RWPE1 (cell line): ENCODE data around the gene RGL4.
"Not testable (repeated sequence)": the region's sequence is repeated elsewhere in the genome, so short reads cannot be mapped to it uniquely, and the experiment has no call there.

Experiments used
- CTCF ChIA-PET: fragments of 350-600 bp; sonication (Branson Sonifier 250); formaldehyde crosslinking; extraction: SDS; loops from one replicate; lab custom pipeline; 2021; lab: Yijun Ruan, JAX
- POLR2A ChIA-PET: fragments of 400-600 bp; formaldehyde crosslinking; extraction: SDS; loops from one replicate; lab custom pipeline; 2020; ENCODE audit warnings: antibody characterized with exemption; ENCODE audit not compliant: low non-redundant PET; lab: Yijun Ruan, JAX
- DNase-seq: peaks from one replicate; pipeline ENCODE4 v3.0.0; 2012; ENCODE audit warnings: low spot score
- H3K27ac ChIP-seq: fragments of 450-650 bp; 2 replicates; pipeline ENCODE4 v1.5.1; 2017
- CTCF ChIP-seq: fragments of 450-650 bp; conservative IDR thresholded peaks from 2 replicates; pipeline ENCODE4 v1.5.1; 2017; ENCODE audit warnings: low read depth, mild to moderate bottlenecking

The RGL4 gene

DNA sequence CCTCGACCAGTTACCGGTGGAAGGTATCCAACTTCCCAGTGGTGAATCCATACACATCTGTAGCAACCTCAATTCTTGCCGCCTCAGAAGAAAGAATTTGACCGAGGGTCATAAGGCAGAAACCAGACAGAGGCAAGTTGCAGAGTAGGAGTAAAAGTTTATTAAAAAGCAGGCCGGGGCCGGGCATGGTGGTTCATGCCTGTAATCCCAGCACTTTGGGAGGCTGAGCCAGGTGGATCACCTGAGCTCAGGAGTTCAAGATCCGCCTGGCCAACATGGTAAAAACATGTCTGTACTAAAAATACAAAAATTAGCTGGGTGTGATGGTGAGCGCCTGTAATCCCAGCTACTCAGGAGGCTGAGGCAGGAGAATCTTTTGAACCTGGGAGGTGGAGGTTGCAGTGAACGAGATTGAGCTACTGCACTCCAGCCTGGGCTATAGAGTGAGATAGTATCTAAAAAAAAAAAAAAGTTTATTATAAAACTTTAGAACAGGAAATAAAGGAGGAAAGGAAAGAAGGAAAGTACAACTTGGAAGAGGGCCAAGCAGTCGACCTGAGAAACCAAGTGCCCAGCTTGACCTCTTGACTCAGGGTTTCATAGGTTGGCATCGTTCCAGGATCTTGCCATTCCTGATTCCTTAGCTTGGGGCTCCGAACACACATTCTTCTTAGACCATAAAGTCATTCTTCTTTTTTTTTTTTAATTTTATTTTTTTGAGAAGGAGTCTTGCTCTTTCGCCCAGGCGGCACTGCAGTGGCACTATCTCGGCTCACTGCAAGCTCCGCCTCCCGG lies 27.8 kb downstream of the RGL4 start:
- POLR2A ChIA-PET = no interaction called here
- CTCF ChIA-PET = no interaction called here
- no peak for TF ChIP-seq CTCF
- H3K27ac ChIP-seq = no peak overlapping the region
- no peak for DNase-seq

DNA sequence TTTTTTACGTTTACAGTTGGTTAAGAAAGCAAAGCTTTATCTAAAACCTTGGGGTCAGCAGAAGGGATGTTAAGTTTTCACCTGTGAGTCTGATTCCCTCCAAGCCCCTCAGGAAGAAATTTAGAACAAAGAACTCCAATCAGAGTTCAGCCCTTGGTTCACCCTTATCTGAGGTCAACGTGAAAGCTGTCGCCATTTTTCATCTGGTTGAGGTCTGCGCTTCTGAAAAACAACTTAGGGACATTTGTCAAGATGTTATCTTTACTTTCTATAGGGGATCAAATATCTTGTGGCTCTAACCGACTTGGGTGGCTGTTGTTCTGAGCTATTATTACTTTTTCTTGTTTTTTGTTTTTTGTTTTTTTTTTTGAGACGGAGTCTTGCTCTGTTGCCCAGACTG lies 30.0 kb downstream of the RGL4 start:
- no peak for DNase-seq
- POLR2A ChIA-PET = no interaction called here
- H3K27ac ChIP-seq = no peak overlapping the region
- CTCF ChIA-PET = no interaction called here
- no peak for TF ChIP-seq CTCF

GRCh38 chr22:23722160-23722559 lies 31.3 kb downstream of the RGL4 start:
- CTCF ChIA-PET = interaction anchor here (0.6 kb wide), 2 partner anchors 9 to 148 kb away, joined by 3 to 8 read pairs; no protein-coding TSS in a partner anchor
- TF ChIP-seq CTCF = no peak

DNA sequence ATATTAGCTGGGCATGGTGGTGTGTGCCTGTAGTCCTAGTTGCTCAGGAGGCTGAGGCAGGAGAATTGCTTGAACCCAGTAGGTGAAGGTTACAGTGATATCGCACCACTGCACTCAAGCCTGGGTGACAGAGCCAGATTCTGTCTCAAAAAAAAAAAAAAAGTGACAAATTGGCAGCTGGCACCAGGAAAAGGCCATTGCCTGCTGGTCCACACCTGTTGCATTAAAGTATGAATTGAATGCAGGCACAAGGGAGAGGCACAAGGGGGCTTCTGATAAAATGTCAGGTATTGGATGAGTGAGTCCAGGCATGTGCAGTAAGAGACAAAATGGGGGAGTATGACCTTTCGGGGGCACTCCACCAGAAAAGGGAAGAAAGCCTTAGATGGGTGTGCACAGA lies 31.9 kb downstream of the RGL4 start:
- no peak overlapping the region for H3K27ac ChIP-seq
- no peak for DNase-seq
- ChIA-PET POLR2A (no interaction called here), CTCF (interaction anchor here (0.6 kb wide), 2 partner anchors 10 to 147 kb away, joined by 3 to 8 read pairs; no protein-coding TSS in a partner anchor)
- TF ChIP-seq CTCF = no peak

More at GRCh38 chr22:23722160-23722559, 31.3 kb downstream of the RGL4 start:
- H3K27ac ChIP-seq = no peak overlapping the region
- no peak for DNase-seq
- POLR2A ChIA-PET = no interaction called here

DNA sequence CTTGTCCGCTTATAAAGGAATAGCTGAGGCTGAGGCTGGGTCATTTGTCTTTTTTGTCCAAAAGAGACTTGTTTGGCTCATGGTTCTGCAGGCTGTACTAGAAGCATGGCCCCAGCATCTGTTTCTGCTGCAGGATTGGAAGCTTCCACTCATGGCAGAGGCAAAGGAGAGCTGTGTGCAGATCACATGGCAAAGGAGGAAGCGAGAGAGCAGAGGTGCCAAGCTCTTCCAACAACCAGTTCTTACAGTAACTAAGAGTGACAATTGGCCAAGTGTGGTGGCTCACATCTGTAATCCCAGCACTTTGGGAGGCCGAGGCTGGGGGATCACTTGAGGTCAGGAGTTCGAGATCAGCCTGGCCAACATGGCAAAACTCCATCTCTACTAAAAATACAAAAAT lies 37.3 kb downstream of the RGL4 start:
- H3K27ac ChIP-seq, POLR2A ChIA-PET, DNase-seq: not testable (repeated sequence)
- CTCF ChIA-PET = interaction anchor here (0.8 kb wide), 1 partner anchor 122 kb away, joined by 3 read pairs; no protein-coding TSS in a partner anchor

DNA sequence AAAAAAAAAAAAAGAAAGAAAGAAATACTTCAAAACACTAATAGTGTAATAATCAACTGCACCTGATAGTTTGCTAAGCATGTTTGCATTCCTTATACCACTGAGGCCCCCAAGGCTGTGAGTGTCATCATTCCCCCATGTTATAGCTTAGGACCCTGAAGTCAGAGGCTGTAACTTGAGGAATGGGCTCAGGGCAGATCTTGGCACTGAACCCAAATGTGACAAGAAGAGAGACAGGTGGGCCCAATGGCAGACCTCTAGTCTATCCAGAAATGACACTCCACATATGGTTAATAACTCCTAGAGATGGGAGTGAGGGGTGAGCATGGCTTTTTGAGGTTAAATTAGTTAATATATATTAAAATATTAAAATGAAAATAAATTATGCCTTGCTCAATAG lies 46.9 kb downstream of the RGL4 start:
- CTCF ChIA-PET = interaction anchor here (0.6 kb wide), 1 partner anchor 76 kb away, joined by 3 read pairs; no protein-coding TSS in a partner anchor
- no peak for DNase-seq
- no peak for TF ChIP-seq CTCF
- H3K27ac ChIP-seq = no peak overlapping the region
- POLR2A ChIA-PET = interaction anchor here (0.6 kb wide), 1 partner anchor 13 kb away, joined by 4 read pairs; the partner anchor contains the start of gene ZNF70
